Brain microvascular endothelial cell (primary cell): Measurements from ENCODE around the gene SAC3D1.

Source experiments
- DNase-seq: peaks from one replicate; pipeline ENCODE4 v3.0.0-alpha.2; 2020
- H3K27ac ChIP-seq: fragments of 250-450 bp; sonication (Bioruptor Pico); 2 replicates; pipeline ENCODE4 v1.5.1; 2020; ENCODE audit warnings: mild to moderate bottlenecking, moderate library complexity
- H3K27me3 ChIP-seq: fragments of 250-450 bp; sonication (Bioruptor Pico); replicated peaks from 2 replicates; pipeline ENCODE4 v1.5.1; 2020; ENCODE audit warnings: mild to moderate bottlenecking
- H3K36me3 ChIP-seq: fragments of 250-450 bp; sonication (Bioruptor Pico); replicated peaks from 2 replicates; pipeline ENCODE4 v1.5.1; 2020; ENCODE audit warnings: mild to moderate bottlenecking
- H3K4me3 ChIP-seq: 2 replicates; pipeline ENCODE4 v1.5.1; 2011; ENCODE audit warnings: low read depth, mild to moderate bottlenecking, control low read depth, low read length, moderate library complexity
- in situ Hi-C: cut with HindIII; loops from 2 replicates; pipeline ENCODE4 v1.10.0; 2017; ENCODE audit warnings: low sequenced_read_pairs, low pct_ligation_motif_present
- TF ChIP-seq, protein P1 (sequence below): IDR thresholded peaks from 2 replicates; pipeline ENCODE4 v1.5.1; 2011; ENCODE audit warnings: low read depth, mild to moderate bottlenecking, moderate library complexity, low read length, control low read depth, inconsistent platforms; ENCODE audit errors: missing control alignments

Gene SAC3D1

DNA sequence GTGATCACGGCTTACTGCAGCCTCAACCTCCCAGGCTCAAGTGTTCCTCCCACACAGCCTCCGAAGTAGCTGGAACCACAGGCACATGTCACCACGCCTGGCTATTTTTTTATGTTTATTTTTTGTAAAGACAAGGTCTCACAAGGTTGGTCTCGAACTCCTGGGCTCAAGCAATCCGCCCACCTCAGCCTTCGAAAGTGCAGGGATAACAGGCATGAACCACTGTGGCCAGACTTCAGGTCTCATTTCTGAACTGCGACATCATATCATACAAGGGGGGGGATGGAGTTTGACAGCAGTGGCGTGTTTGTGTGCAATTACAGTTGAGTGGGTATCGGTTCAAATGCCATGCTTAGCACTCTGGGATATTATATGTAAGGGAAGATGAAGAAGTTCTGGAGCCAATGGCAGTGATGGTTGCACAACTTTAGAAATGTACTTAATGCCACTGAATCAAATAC is 10.4 kb downstream of the SAC3D1 start:
- in situ Hi-C loops: no loop called here
- no peaks in the 10 kb centered on the region for H3K27me3 ChIP-seq
- no peak overlapping the region for H3K27ac ChIP-seq
- no peak overlapping the region for H3K4me3 ChIP-seq
- no peaks in the 10 kb centered on the region for H3K36me3 ChIP-seq
- TF ChIP-seq, protein P1, sequence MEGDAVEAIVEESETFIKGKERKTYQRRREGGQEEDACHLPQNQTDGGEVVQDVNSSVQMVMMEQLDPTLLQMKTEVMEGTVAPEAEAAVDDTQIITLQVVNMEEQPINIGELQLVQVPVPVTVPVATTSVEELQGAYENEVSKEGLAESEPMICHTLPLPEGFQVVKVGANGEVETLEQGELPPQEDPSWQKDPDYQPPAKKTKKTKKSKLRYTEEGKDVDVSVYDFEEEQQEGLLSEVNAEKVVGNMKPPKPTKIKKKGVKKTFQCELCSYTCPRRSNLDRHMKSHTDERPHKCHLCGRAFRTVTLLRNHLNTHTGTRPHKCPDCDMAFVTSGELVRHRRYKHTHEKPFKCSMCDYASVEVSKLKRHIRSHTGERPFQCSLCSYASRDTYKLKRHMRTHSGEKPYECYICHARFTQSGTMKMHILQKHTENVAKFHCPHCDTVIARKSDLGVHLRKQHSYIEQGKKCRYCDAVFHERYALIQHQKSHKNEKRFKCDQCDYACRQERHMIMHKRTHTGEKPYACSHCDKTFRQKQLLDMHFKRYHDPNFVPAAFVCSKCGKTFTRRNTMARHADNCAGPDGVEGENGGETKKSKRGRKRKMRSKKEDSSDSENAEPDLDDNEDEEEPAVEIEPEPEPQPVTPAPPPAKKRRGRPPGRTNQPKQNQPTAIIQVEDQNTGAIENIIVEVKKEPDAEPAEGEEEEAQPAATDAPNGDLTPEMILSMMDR: no peak
- no peak for DNase-seq

GRCh38 chr11:65053827-65054508 is 13.0 kb downstream of the SAC3D1 start:
- in situ Hi-C loops: no loop called here
- H3K27ac ChIP-seq: no peak overlapping the region
- no peaks in the 10 kb centered on the region for H3K27me3 ChIP-seq
- TF ChIP-seq, protein P1: no peak
- H3K36me3 ChIP-seq: no peaks in the 10 kb centered on the region
- H3K4me3 ChIP-seq: no peak overlapping the region
- no peak for DNase-seq

- no peak overlapping the region for H3K4me3 ChIP-seq
- H3K27ac ChIP-seq: no peak overlapping the region
- H3K36me3 ChIP-seq: no peaks in the 10 kb centered on the region
- H3K27me3 ChIP-seq: no peaks in the 10 kb centered on the region
- DNase-seq: no peak
- in situ Hi-C loops: no loop called here
- TF ChIP-seq, protein P1: no peak
These were observed 14.5 kb downstream of the SAC3D1 start for GRCh38 chr11:65055538-65055937.

- no peak for DNase-seq
- Histone ChIP-seq H3K36me3 (no peaks in the 10 kb centered on the region), H3K27ac (no peak overlapping the region), H3K27me3 (no peaks in the 10 kb centered on the region), H3K4me3 (no peak overlapping the region)
- in situ Hi-C loops: no loop called here
- TF ChIP-seq, protein P1: no peak
These were observed 16.0 kb downstream of the SAC3D1 start for GRCh38 chr11:65056999-65057398.

DNA sequence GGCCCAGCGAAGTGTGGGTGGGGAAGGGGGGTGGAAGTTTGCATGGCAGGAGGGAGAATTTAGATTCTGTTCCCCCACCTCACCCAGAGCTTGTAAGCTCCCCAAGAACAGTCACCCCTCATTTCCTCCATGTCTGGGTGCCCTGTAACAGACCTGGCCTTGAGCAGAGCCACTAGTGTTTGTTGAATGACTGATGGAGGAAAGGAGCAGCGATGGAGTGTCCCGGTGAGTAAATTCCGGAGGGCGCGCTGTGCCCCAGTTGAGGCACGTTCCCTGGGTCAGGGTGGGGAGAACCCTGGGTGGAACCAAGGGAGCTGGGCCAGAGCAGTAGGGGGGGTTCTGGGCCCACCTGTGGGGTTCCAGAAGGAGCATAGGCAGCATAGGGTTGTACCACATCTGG is 16.5 kb downstream of the SAC3D1 start:
- no peak for DNase-seq
- no peaks in the 10 kb centered on the region for H3K36me3 ChIP-seq
- no peak overlapping the region for H3K27ac ChIP-seq
- no peaks in the 10 kb centered on the region for H3K27me3 ChIP-seq
- in situ Hi-C loops: no loop called here
- TF ChIP-seq, protein P1: no peak
- H3K4me3 ChIP-seq: no peak overlapping the region

GRCh38 chr11:65058012-65058411 is 17.0 kb downstream of the SAC3D1 start:
- no peak overlapping the region for H3K27ac ChIP-seq
- DNase-seq: no peak
- in situ Hi-C loops: no loop called here
- H3K36me3 ChIP-seq: no peaks in the 10 kb centered on the region
- H3K27me3 ChIP-seq: no peaks in the 10 kb centered on the region
- H3K4me3 ChIP-seq: no peak overlapping the region
- TF ChIP-seq, protein P1: no peak
